Caco-2 (cell line): ENCODE data around the gene NUB1. TPM values are rescaled to one million over a fixed set of nuclear protein-coding genes. Genes with fewer than 3 reads are reported as not detected.

Experiments used
- BruUV-seq: library from RNA; stranded (reverse); fragments of 400-500 nt; replicated peaks from 2 replicates; lab custom pipeline; 2021; lab: Mats Ljungman, UMichigan
- CTCF ChIA-PET: fragments of 300-600 bp; sonication (Branson Sonifier 250); formaldehyde crosslinking; loops from one replicate; lab custom pipeline; 2022; ENCODE audit warnings: antibody characterized with exemption; lab: Charles Lee
- POLR2A ChIA-PET: fragments of 300-600 bp; sonication (Branson Sonifier 250); formaldehyde crosslinking; loops from one replicate; lab custom pipeline; 2022; ENCODE audit warnings: antibody characterized with exemption; lab: Charles Lee
- DNase-seq, 2 experiments: peaks; one replicate each; pipeline versions ENCODE4 v3.0.0 to v3.0.0-alpha.2; 2020 to 2022
- H3K27me3 ChIP-seq: replicated peaks from 2 replicates; pipeline ENCODE4 v1.6.0; 2011; ENCODE audit warnings: low read length; ENCODE audit not compliant: control insufficient read depth, insufficient read depth
- H3K36me3 ChIP-seq: 2 replicates; pipeline ENCODE4 v1.5.1; 2011; ENCODE audit warnings: low read length; ENCODE audit not compliant: control insufficient read depth, insufficient read depth
- H3K4me1 ChIP-seq: fragments of 250-450 bp; sonication (Bioruptor Pico); 2 replicates; pipeline ENCODE4 v1.5.1; 2020; ENCODE audit warnings: mild to moderate bottlenecking
- H3K4me3 ChIP-seq: 2 replicates; pipeline ENCODE4 v1.5.1; 2011; ENCODE audit warnings: low read depth, mild to moderate bottlenecking, control low read depth, low read length
- H3K9me3 ChIP-seq: fragments of 250-450 bp; sonication (Bioruptor Pico); 2 replicates; pipeline ENCODE4 v1.5.1; 2020; ENCODE audit warnings: mild to moderate bottlenecking, moderate library complexity
- H3K27ac Mint-ChIP-seq: one replicate; pipeline ENCODE4 v1.8.0; 2022; ENCODE audit warnings: mixed read lengths; ENCODE audit not compliant: unreplicated experiment
- H3K27me3 Mint-ChIP-seq: one replicate; pipeline ENCODE4 v1.8.0; 2022; ENCODE audit warnings: mixed read lengths; ENCODE audit not compliant: insufficient read depth, unreplicated experiment
- H3K36me3 Mint-ChIP-seq: one replicate; pipeline ENCODE4 v1.8.0; 2022; ENCODE audit warnings: mild to moderate bottlenecking, mixed read lengths; ENCODE audit not compliant: insufficient read depth, unreplicated experiment
- H3K4me1 Mint-ChIP-seq: one replicate; pipeline ENCODE4 v1.8.0; 2022; ENCODE audit warnings: low read depth, mixed read lengths; ENCODE audit not compliant: unreplicated experiment
- H3K4me3 Mint-ChIP-seq: one replicate; pipeline ENCODE4 v1.8.0; 2022; ENCODE audit warnings: mild to moderate bottlenecking, moderate library complexity, mixed read lengths; ENCODE audit not compliant: unreplicated experiment
- H3K9me3 Mint-ChIP-seq: one replicate; pipeline ENCODE4 v1.8.0; 2022; ENCODE audit warnings: mixed read lengths; ENCODE audit not compliant: unreplicated experiment
- CTCF ChIP-seq, 2 experiments: fragments of 200-600 bp in 1 of 2; IDR thresholded peaks; 1 replicate in 1 of 2; 2 replicates in 1 of 2; pipeline versions ENCODE4 v1.5.1 to v1.8.0; 2011 to 2022; ENCODE audit warnings: antibody characterized with exemption in 1 of 2, control low read depth in 1 of 2, inconsistent platforms in 1 of 2, low read depth in 1 of 2, low read length in 1 of 2, mild to moderate bottlenecking in 1 of 2, moderate library complexity in 1 of 2; ENCODE audit not compliant: insufficient read depth in 1 of 2, severe bottlenecking in 1 of 2, unreplicated experiment in 1 of 2
- intact Hi-C: fragments of 100-400 bp; cut with micrococcal nuclease; formaldehyde crosslinking; loops from one replicate; pipeline ENCODE4 v1.10.0; 2022; ENCODE audit not compliant: unreplicated experiment
- total RNA-seq: library from RNA; stranded (reverse); gene quantifications from 2 replicates; pipeline ENCODE4 v1.2.3, GENCODE V29; 2022

NUB1 gene
- total RNA-seq, 1 experiment from 2014 or later: 51.6 TPM

- peak; percentile 55 to 68 for DNase-seq
- Mint-ChIP-seq H3K27ac (peak overlapping the region; percentile 79), H3K36me3 (peaks cover 44% of the 10 kb centered on the region), H3K4me1 (peaks cover 23% of the 10 kb centered on the region), H3K4me3 (peak overlapping the region; percentile 59), H3K27me3 (no peaks in the 10 kb centered on the region), H3K9me3 (no peaks in the 10 kb centered on the region)
- Histone ChIP-seq H3K4me3 (no peak overlapping the region), H3K4me1 (peaks cover 35% of the 10 kb centered on the region), H3K27me3 (no peaks in the 10 kb centered on the region), H3K36me3 (peaks cover 4% of the 10 kb centered on the region), H3K9me3 (no peaks in the 10 kb centered on the region)
- ChIA-PET CTCF (no interaction called here), POLR2A (interaction anchor here (0.8 kb wide), 1 partner anchor 113 kb away, joined by 4 read pairs; no protein-coding TSS in a partner anchor)
- TF ChIP-seq CTCF (IDR thresholded peaks at IDR 0.05; ENCODE audit: insufficient read depth in 1 of 2, low read depth in 1 of 2, low read length in 1 of 2, severe bottlenecking in 1 of 2, unreplicated experiment in 1 of 2): no peak
- no TSS peak for BruUV-seq
- intact Hi-C loops: no loop called here
Observed at GRCh38 chr7:151345576-151346469, 4.2 kb downstream of the NUB1 start.

- Mint-ChIP-seq H3K27ac (peak overlapping the region; percentile 79), H3K4me1 (peaks cover 23% of the 10 kb centered on the region), H3K27me3 (no peaks in the 10 kb centered on the region), H3K4me3 (peak overlapping the region; percentile 59), H3K9me3 (no peaks in the 10 kb centered on the region), H3K36me3 (peaks cover 42% of the 10 kb centered on the region)
- no peak overlapping the region for H3K4me3 ChIP-seq
- peaks cover 4% of the 10 kb centered on the region for H3K36me3 ChIP-seq
- POLR2A ChIA-PET: interaction anchor here (0.8 kb wide), 1 partner anchor 113 kb away, joined by 4 read pairs; no protein-coding TSS in a partner anchor
- BruUV-seq: no TSS peak
- intact Hi-C loops: no loop called here
- no peaks in the 10 kb centered on the region for H3K9me3 ChIP-seq
- no peaks in the 10 kb centered on the region for H3K27me3 ChIP-seq
- DNase-seq: no peak
- CTCF ChIA-PET: interaction anchor here (0.5 kb wide), 1 partner anchor 11 kb away, joined by 3 read pairs; no protein-coding TSS in a partner anchor
- no peak for TF ChIP-seq CTCF (IDR thresholded peaks at IDR 0.05; ENCODE audit: insufficient read depth in 1 of 2, low read depth in 1 of 2, low read length in 1 of 2, severe bottlenecking in 1 of 2, unreplicated experiment in 1 of 2)
- peaks cover 35% of the 10 kb centered on the region for H3K4me1 ChIP-seq
Observed at GRCh38 chr7:151346470-151346769, 4.8 kb downstream of the NUB1 start.

GRCh38 chr7:151347200-151347599 is 5.6 kb downstream of the NUB1 start:
- Histone ChIP-seq H3K4me1 (peaks cover 35% of the 10 kb centered on the region), H3K4me3 (no peak overlapping the region), H3K9me3 (no peaks in the 10 kb centered on the region), H3K36me3 (peaks cover 6% of the 10 kb centered on the region), H3K27me3 (no peaks in the 10 kb centered on the region)
- Mint-ChIP-seq H3K27me3 (no peaks in the 10 kb centered on the region), H3K27ac (no peak overlapping the region), H3K36me3 (peaks cover 48% of the 10 kb centered on the region), H3K4me1 (peaks cover 23% of the 10 kb centered on the region), H3K4me3 (no peak overlapping the region), H3K9me3 (no peaks in the 10 kb centered on the region)
- POLR2A ChIA-PET: no interaction called here
- no peak for DNase-seq
- BruUV-seq: no TSS peak
- CTCF ChIA-PET: no interaction called here
- TF ChIP-seq CTCF (IDR thresholded peaks at IDR 0.05; ENCODE audit: insufficient read depth in 1 of 2, low read depth in 1 of 2, low read length in 1 of 2, severe bottlenecking in 1 of 2, unreplicated experiment in 1 of 2): no peak
- intact Hi-C loops: no loop called here
